HG03196 (cell line): ENCODE measurements around the gene NAXE.

Experiments
- ATAC-seq: cut with Tn5 transposase; IDR thresholded peaks from one replicate; pipeline ENCODE4 v1.9.1; 2021; ENCODE audit not compliant: unreplicated experiment

The NAXE gene

GRCh38 chr1:156643049-156643777 lies 51.6 kb downstream of the NAXE start:
- ATAC-seq, result no peak

GRCh38 chr1:156643778-156644092 lies 52.2 kb downstream of the NAXE start:
- ATAC-seq, result no peak
